Colonic mucosa (tissue), 4 donors: ENCODE data around the gene ATXN7L1. TPM values are rescaled to one million over a fixed set of nuclear protein-coding genes. Genes with fewer than 3 reads are reported as not detected.

Experiments
- DNase-seq: peaks from one replicate; pipeline ENCODE4 v3.0.0-alpha.2; 2020
- H3K27ac ChIP-seq: fragments of 200-600 bp; one replicate; pipeline ENCODE4 v1.8.0; 2021
- H3K27me3 ChIP-seq: fragments of 200-600 bp; one replicate; pipeline ENCODE4 v1.8.0; 2021
- H3K36me3 ChIP-seq: fragments of 200-600 bp; one replicate; pipeline ENCODE4 v1.8.0; 2021
- H3K4me1 ChIP-seq: fragments of 200-600 bp; one replicate; pipeline ENCODE4 v1.8.0; 2021; ENCODE audit warnings: mild to moderate bottlenecking
- H3K4me3 ChIP-seq: fragments of 200-600 bp; one replicate; pipeline ENCODE4 v1.8.0; 2021
- H3K9ac ChIP-seq, 2 donors: one replicate each; pipeline ENCODE4 v1.7.0; 2013; ENCODE audit warnings: control low read depth in 2 of 2, low read depth in 2 of 2, low read length in 2 of 2
- H3K9me3 ChIP-seq: fragments of 200-600 bp; one replicate; pipeline ENCODE4 v1.8.0; 2021
- CTCF ChIP-seq: fragments of 200-600 bp; IDR thresholded peaks from one replicate; pipeline ENCODE4 v1.8.0; 2022; ENCODE audit warnings: antibody characterized with exemption, mild to moderate bottlenecking
- intact Hi-C: fragments of 100-400 bp; cut with DNase I; formaldehyde crosslinking; loops from one replicate; pipeline ENCODE4 v1.14.1; 2022
- total RNA-seq, 2 donors: library from RNA; stranded (reverse); fragmentation: NEBNext Ultra II Directional in 1 of 2; extraction: Animal tissue kit (Norgen Biotek cat#: 25700) in 1 of 2; gene quantifications; one replicate each; pipeline ENCODE4 v1.2.1, GENCODE V29; 2021
- donor health status: healthy.
- donor health status: DM: no; HTN: no; CAD: no.
- donor health status: DM: no; HTN: no; CAD: no.

ATXN7L1 gene
- total RNA-seq, 2 donors from 2014 or later: 13.0 to 15.1 TPM

- intact Hi-C loops: no loop called here
- no peak for TF ChIP-seq CTCF
Measured at GRCh38 chr7:105825371-105825770, 51.0 kb downstream of the ATXN7L1 start.

DNA sequence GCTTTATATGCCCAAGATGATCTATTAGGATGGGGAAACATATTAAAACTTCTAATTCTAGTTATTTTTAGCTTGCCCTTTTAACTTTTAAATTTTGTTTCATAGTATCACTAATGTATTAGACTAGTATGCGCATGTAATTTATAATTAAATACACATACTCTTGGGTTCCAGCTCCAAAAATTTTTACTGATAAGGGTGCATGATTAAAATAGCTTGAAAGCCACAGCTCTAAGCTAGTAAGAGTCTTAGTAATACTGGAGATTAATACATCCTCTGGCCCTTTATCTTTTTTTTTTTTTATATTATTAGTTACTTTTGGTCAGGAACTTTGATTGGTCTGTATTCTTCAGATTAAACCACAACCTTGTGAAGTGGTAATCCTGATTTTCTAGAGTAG is 53.6 kb downstream of the ATXN7L1 start:
- intact Hi-C loops: no loop called here
- Histone ChIP-seq H3K9me3 (no peaks in the 10 kb centered on the region), H3K36me3 (no peaks in the 10 kb centered on the region), H3K4me3 (no peak overlapping the region), H3K4me1 (no peaks in the 10 kb centered on the region), H3K27me3 (no peaks in the 10 kb centered on the region), H3K9ac (no peak overlapping the region), H3K27ac (no peak overlapping the region)
- no peak for DNase-seq
- no peak for TF ChIP-seq CTCF

More at GRCh38 chr7:105825371-105825770, 51.0 kb downstream of the ATXN7L1 start:
- no peak overlapping the region for H3K9ac ChIP-seq
- no peaks in the 10 kb centered on the region for H3K4me1 ChIP-seq
- DNase-seq: no peak
- H3K27me3 ChIP-seq: no peaks in the 10 kb centered on the region
- H3K27ac ChIP-seq: no peak overlapping the region
- H3K36me3 ChIP-seq: no peaks in the 10 kb centered on the region
- no peaks in the 10 kb centered on the region for H3K9me3 ChIP-seq
- H3K4me3 ChIP-seq: no peak overlapping the region

GRCh38 chr7:105821527-105821926 is 54.9 kb downstream of the ATXN7L1 start:
- intact Hi-C loops: no loop called here
- no peak overlapping the region for H3K4me3 ChIP-seq
- H3K27ac ChIP-seq: no peak overlapping the region
- no peak for DNase-seq
- no peaks in the 10 kb centered on the region for H3K27me3 ChIP-seq
- H3K4me1 ChIP-seq: no peaks in the 10 kb centered on the region
- no peaks in the 10 kb centered on the region for H3K36me3 ChIP-seq
- TF ChIP-seq CTCF: no peak
- H3K9me3 ChIP-seq: no peaks in the 10 kb centered on the region
- no peak overlapping the region for H3K9ac ChIP-seq

DNA sequence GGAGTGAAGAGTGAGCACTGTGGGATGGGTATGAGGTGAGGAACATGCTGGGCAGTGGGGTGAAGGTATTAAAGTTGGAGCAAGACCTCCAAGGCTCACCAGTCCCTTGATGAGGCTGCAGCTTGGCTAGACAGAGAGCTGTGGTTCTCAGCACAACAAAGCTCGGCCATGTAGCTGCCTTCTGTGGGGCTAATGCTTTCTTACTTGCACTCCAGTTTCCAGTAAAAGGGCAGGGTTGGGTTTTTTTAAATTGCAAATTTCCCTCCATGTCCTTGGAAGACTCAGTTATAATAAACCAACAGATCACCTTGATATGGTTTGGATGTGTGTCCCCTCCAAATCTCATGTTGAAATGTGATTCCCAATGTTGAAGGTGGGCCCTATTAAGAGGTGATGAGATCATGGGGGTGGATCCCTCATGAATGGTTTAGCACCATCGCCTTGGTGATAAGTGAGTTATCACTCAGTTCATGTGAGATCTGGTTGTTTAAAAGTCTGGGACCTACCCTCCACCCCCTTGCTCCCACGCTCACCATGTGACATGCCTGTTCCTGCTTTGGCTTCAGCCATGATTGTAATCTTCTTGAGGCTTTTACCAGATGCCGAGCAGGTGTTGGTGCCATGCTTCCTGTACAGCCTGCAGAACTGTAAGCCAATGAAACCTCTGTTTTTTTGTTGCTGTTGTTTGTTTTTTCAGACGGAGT is 55.9 kb downstream of the ATXN7L1 start:
- Histone ChIP-seq H3K27ac (no peak overlapping the region), H3K36me3 (no peaks in the 10 kb centered on the region), H3K27me3 (no peaks in the 10 kb centered on the region), H3K4me1 (no peaks in the 10 kb centered on the region), H3K4me3 (no peak overlapping the region), H3K9ac (no peak overlapping the region), H3K9me3 (no peaks in the 10 kb centered on the region)
- no peak for DNase-seq
- no peak for TF ChIP-seq CTCF
- intact Hi-C loops: no loop called here

GRCh38 chr7:105819559-105819958 is 56.8 kb downstream of the ATXN7L1 start:
- no peak for DNase-seq
- Histone ChIP-seq H3K27me3 (no peaks in the 10 kb centered on the region), H3K36me3 (no peaks in the 10 kb centered on the region), H3K27ac (no peak overlapping the region), H3K4me3 (no peak overlapping the region), H3K4me1 (no peaks in the 10 kb centered on the region), H3K9me3 (no peaks in the 10 kb centered on the region), H3K9ac (no peak overlapping the region)
- intact Hi-C loops: no loop called here
- no peak for TF ChIP-seq CTCF
